Osteocyte (in vitro differentiated cells): ENCODE measurements around the gene TXNDC12. TPM values are rescaled to one million over a fixed set of nuclear protein-coding genes. Genes with fewer than 3 reads are reported as not detected.
"Not testable (repeated sequence)": the region's sequence is repeated elsewhere in the genome, so short reads cannot be mapped to it uniquely, and the experiment has no call there.

Experiments
- DNase-seq: peaks from one replicate; pipeline ENCODE4 v3.0.0; 2021; ENCODE audit warnings: mixed read lengths; ENCODE audit not compliant: unreplicated experiment; ENCODE audit errors: extremely low spot score
- H3K27ac Mint-ChIP-seq: one replicate; pipeline ENCODE4 v1.8.0; 2021; ENCODE audit warnings: mild to moderate bottlenecking, mixed read lengths; ENCODE audit not compliant: unreplicated experiment
- H3K27me3 Mint-ChIP-seq: one replicate; pipeline ENCODE4 v1.8.0; 2021; ENCODE audit warnings: mixed read lengths; ENCODE audit not compliant: unreplicated experiment
- H3K36me3 Mint-ChIP-seq: one replicate; pipeline ENCODE4 v1.8.0; 2021; ENCODE audit warnings: mixed read lengths; ENCODE audit not compliant: unreplicated experiment
- H3K4me1 Mint-ChIP-seq: one replicate; pipeline ENCODE4 v1.8.0; 2021; ENCODE audit warnings: mixed read lengths; ENCODE audit not compliant: unreplicated experiment
- H3K4me3 Mint-ChIP-seq: one replicate; pipeline ENCODE4 v1.8.0; 2021; ENCODE audit warnings: mild to moderate bottlenecking, moderate library complexity, mixed read lengths; ENCODE audit not compliant: unreplicated experiment
- H3K9me3 Mint-ChIP-seq: one replicate; pipeline ENCODE4 v1.8.0; 2021; ENCODE audit warnings: mixed read lengths; ENCODE audit not compliant: unreplicated experiment
- CTCF ChIP-seq: fragments of 200-600 bp; sonication (generic); IDR thresholded peaks from 2 replicates; pipeline ENCODE4 v1.5.0; 2021; ENCODE audit warnings: antibody characterized with exemption, mild to moderate bottlenecking, moderate library complexity
- total RNA-seq: library from RNA; stranded (reverse); gene quantifications from 2 replicates; pipeline ENCODE4 v1.2.1, GENCODE V29; 2021

Gene TXNDC12
- total RNA-seq, 1 donor from 2014 or later: 46.6 TPM

- peak within 1 kb of the TSS; percentile 98 for H3K4me3 Mint-ChIP-seq
- peaks cover 9% of the 10 kb centered on the region for H3K36me3 Mint-ChIP-seq
- H3K27ac Mint-ChIP-seq: peak within 1 kb of the TSS; percentile 99
- DNase-seq: peak; percentile 97
- no peaks in the 10 kb centered on the region for H3K27me3 Mint-ChIP-seq
- no peaks in the 10 kb centered on the region for H3K9me3 Mint-ChIP-seq
- TF ChIP-seq CTCF: no peak
- peaks cover 47% of the 10 kb centered on the region for H3K4me1 Mint-ChIP-seq
These were observed 1.4 kb upstream of the TXNDC12 start, which contains the start of gene BTF3L4 for GRCh38 chr1:52056163-52056936. Gene BTF3L4 (plus strand): TSS chr1:52056295. CDS start chr1:52059848, 3,553 bp downstream.

- no peaks in the 10 kb centered on the region for H3K9me3 Mint-ChIP-seq
- H3K36me3 Mint-ChIP-seq: peaks cover 9% of the 10 kb centered on the region
- peaks cover 47% of the 10 kb centered on the region for H3K4me1 Mint-ChIP-seq
- peak overlapping the region; percentile 98 for H3K27ac Mint-ChIP-seq
- peak overlapping the region; percentile 98 for H3K4me3 Mint-ChIP-seq
- no peak for TF ChIP-seq CTCF
- H3K27me3 Mint-ChIP-seq: no peaks in the 10 kb centered on the region
- DNase-seq: no peak
These were observed 823 bp upstream of the TXNDC12 start for GRCh38 chr1:52055866-52056162.

GRCh38 chr1:52054496-52055065 is 410 bp downstream of the TXNDC12 start:
- Mint-ChIP-seq H3K27ac (peak overlapping the region; percentile 98), H3K4me1 (peaks cover 45% of the 10 kb centered on the region), H3K27me3 (no peaks in the 10 kb centered on the region), H3K4me3 (peak overlapping the region; percentile 98), H3K36me3 (peaks cover 9% of the 10 kb centered on the region), H3K9me3 (no peaks in the 10 kb centered on the region)
- no peak for TF ChIP-seq CTCF
- DNase-seq: no peak

- H3K36me3 Mint-ChIP-seq: peaks cover 9% of the 10 kb centered on the region
- no peak for DNase-seq
- peaks cover 38% of the 10 kb centered on the region for H3K4me1 Mint-ChIP-seq
- peak overlapping the region; percentile 98 for H3K4me3 Mint-ChIP-seq
- H3K27ac Mint-ChIP-seq: peak overlapping the region; percentile 98
- TF ChIP-seq CTCF: no peak
- H3K9me3 Mint-ChIP-seq: no peaks in the 10 kb centered on the region
- no peaks in the 10 kb centered on the region for H3K27me3 Mint-ChIP-seq
These were observed 1.1 kb downstream of the TXNDC12 start for GRCh38 chr1:52053862-52054261.

- not testable (repeated sequence) for H3K4me3 Mint-ChIP-seq, DNase-seq, H3K27me3 Mint-ChIP-seq, H3K27ac Mint-ChIP-seq, H3K9me3 Mint-ChIP-seq
- H3K36me3 Mint-ChIP-seq: peaks cover 24% of the 10 kb centered on the region
- H3K4me1 Mint-ChIP-seq: peaks cover 16% of the 10 kb centered on the region
These were observed 5.7 kb downstream of the TXNDC12 start for GRCh38 chr1:52049337-52049736.

GRCh38 chr1:52045666-52046195 is 9.3 kb downstream of the TXNDC12 start:
- not testable (repeated sequence) for H3K9me3 Mint-ChIP-seq, H3K27ac Mint-ChIP-seq, H3K27me3 Mint-ChIP-seq, H3K4me3 Mint-ChIP-seq, H3K4me1 Mint-ChIP-seq, DNase-seq
- peaks cover 26% of the 10 kb centered on the region for H3K36me3 Mint-ChIP-seq
